OCI-LY7 (cell line): ENCODE results near the gene SMTNL1.

Experiments
- EZH2phosphoT487 ChIP-seq: fragments of 200-600 bp; sonication (generic); IDR thresholded peaks from 2 replicates; pipeline ENCODE4 v1.6.1; 2018; ENCODE audit warnings: low read depth, borderline replicate concordance, mild to moderate bottlenecking, mixed run types, antibody characterized with exemption, low read length, moderate library complexity, mixed read lengths
- TF ChIP-seq, protein P1 (sequence below): fragments of 200-600 bp; sonication (generic); conservative IDR thresholded peaks from 2 replicates; pipeline ENCODE4 v1.5.1; 2014; ENCODE audit warnings: mild to moderate bottlenecking, antibody characterized with exemption, low read length, moderate library complexity, mixed read lengths

DNA sequence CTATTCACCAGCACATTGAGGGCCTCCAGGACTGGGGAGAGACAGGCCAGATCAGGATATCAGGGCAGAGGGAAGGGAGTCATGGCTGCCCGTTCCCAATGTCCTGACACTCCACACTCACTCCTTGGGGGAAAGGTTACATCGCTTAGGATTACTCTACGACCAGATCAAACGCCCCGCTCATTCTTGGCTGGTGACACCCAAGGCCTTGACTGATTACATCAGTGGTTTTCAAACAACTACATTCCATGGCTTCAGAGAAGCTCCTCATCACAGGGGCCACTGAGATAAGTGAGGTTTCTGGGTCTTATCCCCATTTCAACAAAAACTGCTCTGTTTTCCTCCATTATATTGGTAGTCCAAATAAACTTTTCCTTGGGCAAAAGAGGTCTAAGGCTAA, 15.1 kb downstream of the SMTNL1 start:
- TF ChIP-seq, protein P1, sequence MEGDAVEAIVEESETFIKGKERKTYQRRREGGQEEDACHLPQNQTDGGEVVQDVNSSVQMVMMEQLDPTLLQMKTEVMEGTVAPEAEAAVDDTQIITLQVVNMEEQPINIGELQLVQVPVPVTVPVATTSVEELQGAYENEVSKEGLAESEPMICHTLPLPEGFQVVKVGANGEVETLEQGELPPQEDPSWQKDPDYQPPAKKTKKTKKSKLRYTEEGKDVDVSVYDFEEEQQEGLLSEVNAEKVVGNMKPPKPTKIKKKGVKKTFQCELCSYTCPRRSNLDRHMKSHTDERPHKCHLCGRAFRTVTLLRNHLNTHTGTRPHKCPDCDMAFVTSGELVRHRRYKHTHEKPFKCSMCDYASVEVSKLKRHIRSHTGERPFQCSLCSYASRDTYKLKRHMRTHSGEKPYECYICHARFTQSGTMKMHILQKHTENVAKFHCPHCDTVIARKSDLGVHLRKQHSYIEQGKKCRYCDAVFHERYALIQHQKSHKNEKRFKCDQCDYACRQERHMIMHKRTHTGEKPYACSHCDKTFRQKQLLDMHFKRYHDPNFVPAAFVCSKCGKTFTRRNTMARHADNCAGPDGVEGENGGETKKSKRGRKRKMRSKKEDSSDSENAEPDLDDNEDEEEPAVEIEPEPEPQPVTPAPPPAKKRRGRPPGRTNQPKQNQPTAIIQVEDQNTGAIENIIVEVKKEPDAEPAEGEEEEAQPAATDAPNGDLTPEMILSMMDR: no peak
- TF ChIP-seq EZH2phosphoT487: no peak
